ENCODE results near the gene DGKB.

DNA sequence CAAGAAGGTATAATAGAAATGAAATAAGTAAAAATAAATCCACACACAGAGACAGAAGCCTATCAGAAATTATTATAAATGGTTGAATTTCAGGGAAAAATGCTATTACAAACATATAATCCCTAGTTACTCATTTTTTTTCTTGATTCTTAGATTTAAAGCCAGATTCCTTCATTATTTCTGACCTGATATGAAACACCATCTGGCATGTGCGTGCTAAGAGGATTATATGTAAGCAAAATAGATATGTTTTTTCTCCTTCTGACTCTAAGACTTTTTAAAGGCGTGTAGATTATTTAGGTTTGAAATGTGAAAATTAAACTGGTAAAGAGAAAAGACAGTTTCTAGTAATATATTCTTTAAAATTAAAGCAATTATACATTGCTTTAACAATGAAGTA is 676.4 kb downstream of the DGKB start:
- TF ChIP-seq EP300 (IDR thresholded peaks at IDR 0.05) (no peak), CTCF (IDR thresholded peaks at IDR 0.05) (no peak), POLR2A (IDR thresholded peaks at IDR 0.05) (no peak), POLR2AphosphoS5 (IDR thresholded peaks at IDR 0.05) (no peak)

All from gastroesophageal sphincter (tissue), 3 donors.